NCI-H82 (cell line): ENCODE results near the gene PPIP5K2.

Experiments
- DNase-seq: peaks from one replicate; lab custom pipeline; 2025; lab: John Stamatoyannopoulos, UW

PPIP5K2 gene

GRCh38 chr5:103247118-103247517, 127.0 kb downstream of the PPIP5K2 start:
- DNase-seq = no peak

GRCh38 chr5:103249068-103249467, 129.0 kb downstream of the PPIP5K2 start:
- no peak for DNase-seq

GRCh38 chr5:103254921-103255320, 134.8 kb downstream of the PPIP5K2 start:
- no peak for DNase-seq

GRCh38 chr5:103255691-103256090, 135.6 kb downstream of the PPIP5K2 start:
- DNase-seq = no peak

- no peak for DNase-seq
Observed at GRCh38 chr5:103256178-103256577, 136.1 kb downstream of the PPIP5K2 start.

GRCh38 chr5:103258368-103258956, 138.4 kb downstream of the PPIP5K2 start, which contains the start of gene MACIR:
TSS of gene MACIR (plus strand) at chr5:103258763. CDS start at chr5:103275920, 17,157 bp downstream.
- DNase-seq = peak; percentile 98

GRCh38 chr5:103258957-103259704, 139.0 kb downstream of the PPIP5K2 start:
- DNase-seq = peak; percentile 84

- peak; percentile 71 for DNase-seq
Observed at GRCh38 chr5:103259705-103260355, 139.7 kb downstream of the PPIP5K2 start.

GRCh38 chr5:103260951-103261350, 140.8 kb downstream of the PPIP5K2 start:
- no peak for DNase-seq
